NK-92 (cell line): ENCODE measurements around the gene EMC10.
"Not testable (repeated sequence)": the region's sequence is repeated elsewhere in the genome, so short reads cannot be mapped to it uniquely, and the experiment has no call there.

Experiments
- DNase-seq: peaks from one replicate; lab custom pipeline; 2025; ENCODE audit not compliant: unreplicated experiment; lab: John Stamatoyannopoulos, UW

Gene EMC10

GRCh38 chr19:50476224-50476906, at the start of gene EMC10, which contains the start of gene GARIN5A:
EMC10 (plus strand) TSS chr19:50476507; CDS start chr19:50476545, 38 bp downstream.
GARIN5A (minus strand) TSS chr19:50476848; CDS start chr19:50476388, 460 bp downstream.
- DNase-seq, result peak; percentile 33

- no peak for DNase-seq
Measured at GRCh38 chr19:50427318-50427925, 48.9 kb upstream of the EMC10 start.

- no peak for DNase-seq
Measured at GRCh38 chr19:50427997-50428425, 48.3 kb upstream of the EMC10 start.

GRCh38 chr19:50428772-50429463, 47.4 kb upstream of the EMC10 start:
- no peak for DNase-seq

GRCh38 chr19:50430888-50431342, 45.4 kb upstream of the EMC10 start:
- no peak for DNase-seq

- no peak for DNase-seq
Measured at GRCh38 chr19:50431343-50432220, 44.7 kb upstream of the EMC10 start.

- DNase-seq, result no peak
Measured at GRCh38 chr19:50432221-50433028, 43.9 kb upstream of the EMC10 start, which contains the start of gene MYBPC2. MYBPC2 (plus strand) TSS chr19:50432892; CDS start chr19:50432954, 62 bp downstream.

- DNase-seq, result no peak
Measured at GRCh38 chr19:50433201-50434180, 42.8 kb upstream of the EMC10 start.

- DNase-seq, result no peak
Measured at GRCh38 chr19:50434525-50434924, 41.8 kb upstream of the EMC10 start.

- DNase-seq, result no peak
Measured at GRCh38 chr19:50435221-50435620, 41.1 kb upstream of the EMC10 start.

GRCh38 chr19:50435627-50436026, 40.7 kb upstream of the EMC10 start:
- no peak for DNase-seq

GRCh38 chr19:50437862-50438449, 38.4 kb upstream of the EMC10 start:
- DNase-seq, result no peak

- DNase-seq, result not testable (repeated sequence)
Measured at GRCh38 chr19:50439130-50439529, 37.2 kb upstream of the EMC10 start.

- no peak for DNase-seq
Measured at GRCh38 chr19:50444059-50444458, 32.2 kb upstream of the EMC10 start.

GRCh38 chr19:50447053-50447452, 29.3 kb upstream of the EMC10 start:
- DNase-seq, result no peak

GRCh38 chr19:50447750-50448149, 28.6 kb upstream of the EMC10 start:
- no peak for DNase-seq

GRCh38 chr19:50449236-50449899, 26.9 kb upstream of the EMC10 start:
- DNase-seq, result no peak
